Bronchial epithelial cell (primary cell): ENCODE data around the gene PMEPA1. TPM values are rescaled to one million over a fixed set of nuclear protein-coding genes. Genes with fewer than 3 reads are reported as not detected.

ENCODE experiments used
- DNase-seq: peaks from one replicate; pipeline ENCODE4 v3.0.0-alpha.2; 2010; ENCODE audit warnings: low read depth
- FAIRE-seq: peaks from 2 replicates; lab custom pipeline; 2011; peaks lifted over from hg19 to GRCh38; lab: Jason Lieb, UNC
- H3K27me3 ChIP-seq: 2 replicates; pipeline ENCODE4 v1.5.1; 2011; ENCODE audit warnings: low read length; ENCODE audit not compliant: control insufficient read depth, insufficient read depth
- H3K36me3 ChIP-seq: 2 replicates; pipeline ENCODE4 v1.5.1; 2011; ENCODE audit warnings: low read length; ENCODE audit not compliant: control insufficient read depth, insufficient read depth
- H3K4me3 ChIP-seq: 2 replicates; pipeline ENCODE4 v1.5.1; 2011; ENCODE audit warnings: mild to moderate bottlenecking, low read depth, low read length, control low read depth
- CTCF ChIP-seq: IDR thresholded peaks from 2 replicates; pipeline ENCODE4 v1.5.1; 2011; ENCODE audit warnings: mild to moderate bottlenecking, moderate library complexity, low read length, control low read depth, inconsistent platforms; ENCODE audit not compliant: insufficient read depth, severe bottlenecking
- total RNA-seq: library from RNA; depleted of rRNA; stranded (reverse); fragments of >200 nt; gene quantifications from 2 replicates; pipeline ENCODE4 v1.2.1, GENCODE V29; 2014

The PMEPA1 gene
- total RNA-seq, 1 donor from 2014 or later: 51.1 TPM

GRCh38 chr20:57612916-57613315 is 96.9 kb downstream of the PMEPA1 start:
- DNase-seq (no peak), FAIRE-seq (no peak)
- Histone ChIP-seq H3K4me3 (no peak overlapping the region), H3K36me3 (no peaks in the 10 kb centered on the region), H3K27me3 (peaks cover 21% of the 10 kb centered on the region)
- TF ChIP-seq CTCF: no peak

GRCh38 chr20:57612436-57612835 is 97.4 kb downstream of the PMEPA1 start:
- H3K27me3 ChIP-seq: peaks cover 22% of the 10 kb centered on the region
- TF ChIP-seq CTCF: no peak
- no peak for DNase-seq
- H3K36me3 ChIP-seq: no peaks in the 10 kb centered on the region
- H3K4me3 ChIP-seq: no peak overlapping the region
- FAIRE-seq: no peak

- TF ChIP-seq CTCF: no peak
- Histone ChIP-seq H3K4me3 (no peak overlapping the region), H3K27me3 (peaks cover 22% of the 10 kb centered on the region), H3K36me3 (no peaks in the 10 kb centered on the region)
- no peak for FAIRE-seq
- no peak for DNase-seq
Measured at GRCh38 chr20:57611586-57612311, 98.1 kb downstream of the PMEPA1 start.

GRCh38 chr20:57610261-57610952 is 99.4 kb downstream of the PMEPA1 start:
- no peak for FAIRE-seq
- Histone ChIP-seq H3K4me3 (no peak overlapping the region), H3K36me3 (no peaks in the 10 kb centered on the region), H3K27me3 (peaks cover 19% of the 10 kb centered on the region)
- no peak for DNase-seq
- TF ChIP-seq CTCF: no peak

- no peak for FAIRE-seq
- no peak for DNase-seq
- Histone ChIP-seq H3K36me3 (no peaks in the 10 kb centered on the region), H3K27me3 (peaks cover 13% of the 10 kb centered on the region), H3K4me3 (no peak overlapping the region)
- no peak for TF ChIP-seq CTCF
Measured at GRCh38 chr20:57609842-57610167, 100.0 kb downstream of the PMEPA1 start.
